CD1c-positive myeloid dendritic cell (primary cell): ENCODE data around the gene CBX7.
"Not testable (repeated sequence)": the region's sequence is repeated elsewhere in the genome, so short reads cannot be mapped to it uniquely, and the experiment has no call there.

Experiments
- DNase-seq: peaks from one replicate; pipeline ENCODE4 v3.0.0-alpha.2; 2016; ENCODE audit errors: extremely low spot score

The CBX7 gene

GRCh38 chr22:39174498-39175352 is 22.2 kb upstream of the CBX7 start:
- peak; percentile 45 for DNase-seq

GRCh38 chr22:39173787-39174497 is 21.5 kb upstream of the CBX7 start:
- peak; percentile 23 for DNase-seq

- DNase-seq = no peak
Observed at GRCh38 chr22:39173050-39173706, 20.7 kb upstream of the CBX7 start.

DNA sequence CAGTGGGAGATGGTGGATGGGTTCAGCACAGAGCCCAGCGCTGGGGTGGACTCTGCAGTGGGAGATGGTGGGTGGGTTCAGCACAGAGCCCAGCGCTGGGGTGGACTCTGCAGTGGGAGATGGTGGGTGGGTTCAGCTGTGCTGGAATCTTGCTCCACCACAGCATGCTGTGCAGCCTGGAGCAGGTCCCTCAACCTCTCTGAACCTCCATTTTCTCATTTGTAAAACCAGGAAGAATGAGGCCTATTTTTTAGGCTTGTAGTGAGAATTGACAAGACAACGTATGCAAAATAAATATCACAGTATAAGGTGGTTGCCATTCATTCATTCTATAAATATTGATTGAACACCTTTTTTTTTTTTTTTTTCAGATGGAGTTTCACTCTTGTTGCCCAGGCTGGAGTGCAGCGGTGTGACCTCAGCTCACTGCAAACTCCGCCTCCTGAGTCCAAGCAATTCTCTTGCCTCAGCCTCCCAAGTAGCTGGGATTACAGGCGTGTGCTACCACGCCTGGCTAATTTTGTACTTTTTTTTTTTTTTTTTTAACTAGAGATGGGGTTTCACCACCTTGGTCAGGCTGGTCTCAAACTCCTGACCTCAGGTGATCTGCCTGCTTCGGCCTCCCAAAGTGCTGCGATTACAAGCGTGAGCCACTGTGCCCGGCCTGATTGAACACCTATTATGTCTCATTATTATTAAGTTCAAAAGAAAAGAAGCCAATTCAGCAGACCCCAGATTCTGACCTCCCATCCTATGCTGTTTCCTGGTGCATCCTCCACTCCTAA is 20.0 kb upstream of the CBX7 start:
- not testable (repeated sequence) for DNase-seq

DNA sequence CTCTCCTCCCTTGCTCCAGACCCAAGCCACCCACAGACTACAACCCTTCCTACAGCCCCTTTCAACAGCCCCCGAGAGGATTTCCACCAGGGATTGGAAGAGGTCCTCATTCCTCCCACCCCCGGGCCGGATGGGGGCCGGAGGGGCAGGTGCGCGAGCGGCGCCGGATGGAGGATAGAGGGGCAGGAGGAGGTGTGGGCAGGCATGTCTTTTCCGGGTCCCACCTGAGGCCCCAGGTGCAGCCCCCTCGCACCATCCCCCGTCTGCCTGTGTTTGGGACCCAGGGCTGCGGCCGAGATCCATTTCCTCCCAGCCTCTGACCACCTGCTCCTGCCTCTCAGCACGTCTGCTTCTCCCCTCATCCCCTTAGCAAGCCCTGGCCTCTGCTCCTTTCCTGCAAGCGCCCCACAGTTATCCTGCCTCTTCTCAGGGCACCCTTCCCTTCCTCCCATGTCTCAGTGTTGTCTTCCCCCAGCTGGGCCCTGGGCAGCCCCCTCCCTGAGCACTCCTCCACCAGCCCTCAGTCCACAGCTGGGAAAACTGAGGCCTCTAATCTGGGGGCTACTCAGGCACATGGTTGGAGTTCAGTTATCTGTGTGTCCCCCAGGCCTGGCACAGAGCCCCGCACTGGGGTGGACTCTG is 19.3 kb upstream of the CBX7 start:
- DNase-seq = no peak

- DNase-seq = peak; percentile 88
Observed at GRCh38 chr22:39170825-39171622, 18.5 kb upstream of the CBX7 start.

DNA sequence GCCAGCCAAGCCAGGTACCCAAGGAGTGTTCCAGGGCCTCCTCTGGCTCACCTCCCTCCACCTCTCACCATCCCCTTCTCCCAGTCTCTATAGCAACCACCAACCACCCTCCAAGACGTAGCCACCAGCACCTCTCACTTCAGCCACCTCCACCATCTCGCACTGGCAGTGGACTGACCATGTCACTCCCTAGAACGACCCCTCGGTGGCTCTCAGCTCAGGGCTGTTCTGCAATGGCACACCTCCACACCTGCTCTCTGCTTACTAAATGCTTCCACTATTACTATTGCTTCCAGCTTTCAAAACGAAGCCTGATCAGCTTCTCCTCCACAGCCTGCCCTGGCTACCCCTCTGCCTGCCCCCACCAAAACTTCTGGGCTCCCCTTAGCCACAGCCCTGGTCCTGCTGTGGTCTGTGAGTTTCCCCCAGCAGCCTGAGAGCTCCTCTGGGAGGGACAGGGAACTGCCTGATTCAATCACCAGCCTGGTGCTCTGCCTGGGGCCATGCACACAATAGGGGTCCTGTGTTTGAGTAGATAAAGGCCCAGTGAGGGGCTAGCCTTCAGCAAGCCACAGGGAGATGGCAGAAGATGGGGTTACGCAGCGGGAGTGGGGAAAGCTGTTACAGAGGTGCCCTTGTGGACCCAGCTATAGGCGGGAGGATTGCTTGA is 17.5 kb upstream of the CBX7 start:
- DNase-seq = no peak

DNA sequence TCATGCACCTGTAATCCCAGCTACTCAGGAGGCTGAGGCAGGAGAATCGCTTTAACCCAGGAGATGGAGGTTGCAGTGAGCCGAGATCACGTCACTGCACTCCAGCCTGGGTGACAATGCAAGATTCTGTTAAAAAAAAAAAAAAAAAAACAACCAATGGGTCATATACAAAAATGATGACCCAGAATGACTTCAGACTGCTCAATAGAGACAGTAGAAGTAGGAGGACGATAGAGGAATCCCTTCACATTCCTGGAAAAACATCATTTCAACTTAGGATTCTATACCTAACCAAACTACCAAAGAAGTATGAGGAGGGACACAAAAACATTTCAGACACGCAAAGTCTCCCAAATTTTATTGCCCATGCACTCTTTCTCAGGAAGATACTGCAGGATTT is 14.1 kb upstream of the CBX7 start:
- no peak for DNase-seq

GRCh38 chr22:39156093-39156492 is 3.6 kb upstream of the CBX7 start:
- not testable (repeated sequence) for DNase-seq

GRCh38 chr22:39155421-39155820 is 2.9 kb upstream of the CBX7 start:
- no peak for DNase-seq

- no peak for DNase-seq
Observed at GRCh38 chr22:39153220-39153717, 789 bp upstream of the CBX7 start.

DNA sequence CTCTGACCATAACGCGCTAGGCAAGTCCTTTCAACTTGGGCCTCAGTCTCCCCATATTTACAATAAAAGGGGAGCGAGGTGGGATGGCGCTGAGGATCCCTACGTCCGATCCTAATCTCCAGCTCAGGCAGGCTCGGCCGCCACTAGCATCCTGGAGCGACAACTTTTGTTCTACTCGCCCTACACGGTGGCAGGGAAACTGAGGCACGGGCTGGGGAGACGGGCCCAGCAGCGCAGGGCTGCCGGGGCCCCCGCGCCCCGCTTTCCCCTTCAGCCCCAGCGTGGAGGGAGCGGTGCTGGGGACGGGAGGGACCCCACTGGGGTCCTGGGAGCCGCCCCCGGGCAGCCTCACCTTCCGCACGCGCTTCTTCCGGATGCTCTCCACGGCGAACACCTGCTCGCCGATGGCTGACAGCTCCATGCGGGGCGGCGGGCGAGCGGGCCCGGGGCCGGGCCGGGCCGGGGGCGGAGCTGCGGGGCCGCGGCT is 413 bp downstream of the CBX7 start:
- DNase-seq = no peak

GRCh38 chr22:39151329-39151975 is 1.0 kb downstream of the CBX7 start:
- no peak for DNase-seq

DNA sequence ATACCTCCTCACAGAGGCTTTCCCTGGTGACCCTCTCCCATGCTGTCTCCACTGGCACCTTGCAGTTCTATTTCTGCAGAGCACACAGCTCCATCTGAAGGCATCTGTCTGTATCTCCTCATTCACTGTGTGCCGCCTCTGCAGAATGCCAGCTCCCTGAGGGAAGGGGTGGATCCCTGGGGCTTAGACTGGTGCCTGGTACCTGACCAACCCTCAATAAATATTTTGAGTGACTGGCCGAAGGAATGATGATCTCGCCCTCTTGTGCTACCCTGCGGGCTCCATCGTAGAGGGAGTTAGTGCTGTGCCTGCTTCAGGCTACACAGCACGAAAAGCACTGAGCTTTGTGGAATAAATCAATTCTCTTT is 1.6 kb downstream of the CBX7 start:
- no peak for DNase-seq

DNA sequence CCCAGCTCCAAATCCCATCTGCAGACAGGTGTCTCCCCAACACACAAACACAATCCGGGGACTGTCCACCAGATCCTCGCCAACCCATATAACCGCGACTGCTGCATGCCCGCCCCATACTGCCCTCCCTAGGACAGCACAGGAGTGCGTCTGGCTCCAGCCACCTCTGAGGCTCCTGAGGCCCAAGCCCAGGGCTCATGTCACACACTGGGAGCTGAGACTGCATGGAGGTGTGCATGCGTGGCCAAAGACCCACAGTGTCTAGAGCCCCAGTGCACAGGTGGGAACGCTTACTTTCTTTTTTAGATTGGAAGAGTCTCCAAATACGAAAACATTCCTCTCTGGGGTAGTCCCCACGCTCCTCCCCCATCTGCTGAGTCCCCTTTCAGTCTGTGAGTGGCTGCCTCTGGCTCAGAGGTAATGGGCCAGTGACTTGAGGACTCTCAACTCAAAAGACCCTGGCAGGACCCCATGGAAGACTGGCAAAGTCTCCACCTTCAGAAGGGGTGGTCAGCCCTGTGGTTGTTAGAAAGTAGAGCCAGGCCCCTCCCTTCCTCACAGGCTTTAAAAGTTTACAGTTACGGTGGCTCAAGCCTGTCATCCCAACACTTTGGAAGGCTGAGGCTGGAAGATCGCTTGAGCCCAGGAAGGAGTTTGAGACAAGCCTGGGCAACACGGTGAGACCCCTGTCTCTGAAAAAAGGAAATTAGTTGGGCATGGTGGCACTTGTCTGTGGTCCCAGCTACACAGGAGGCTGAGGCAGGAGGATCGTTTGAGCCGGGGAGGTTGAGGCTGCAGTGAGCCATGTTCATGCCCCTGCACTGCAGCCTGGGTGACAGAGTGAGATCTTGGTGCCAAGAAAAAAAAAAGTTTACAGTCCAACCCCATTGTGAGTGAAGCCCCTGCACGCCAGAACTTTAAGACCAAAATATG is 2.3 kb downstream of the CBX7 start:
- DNase-seq = no peak

- DNase-seq = peak; percentile 20
Observed at GRCh38 chr22:39148727-39149535, 3.5 kb downstream of the CBX7 start.
